ENCODE results near the gene FFAR3.
"Not testable (repeated sequence)": the region's sequence is repeated elsewhere in the genome, so short reads cannot be mapped to it uniquely, and the experiment has no call there.

The FFAR3 gene

GRCh38 chr19:35351411-35352176 is 6.7 kb upstream of the FFAR3 start:
- DNase-seq, result no peak

GRCh38 chr19:35352177-35352447 is 6.1 kb upstream of the FFAR3 start:
- DNase-seq, result no peak

GRCh38 chr19:35352448-35353304 is 5.6 kb upstream of the FFAR3 start:
- peak; percentile 64 for DNase-seq

- no peak for DNase-seq
Observed at GRCh38 chr19:35353635-35354034, 4.6 kb upstream of the FFAR3 start.

GRCh38 chr19:35354898-35355297 is 3.4 kb upstream of the FFAR3 start:
- DNase-seq, result no peak

GRCh38 chr19:35355791-35356460 is 2.3 kb upstream of the FFAR3 start:
- no peak for DNase-seq

- DNase-seq, result not testable (repeated sequence)
Observed at GRCh38 chr19:35358834-35359233, 574 bp downstream of the FFAR3 start.

- not testable (repeated sequence) for DNase-seq
Observed at GRCh38 chr19:35359395-35359794, 1.1 kb downstream of the FFAR3 start.

GRCh38 chr19:35360081-35360480 is 1.8 kb downstream of the FFAR3 start:
- DNase-seq, result not testable (repeated sequence)

- DNase-seq, result no peak
Observed at GRCh38 chr19:35360880-35361420, 2.7 kb downstream of the FFAR3 start.

GRCh38 chr19:35362261-35363000 is 4.2 kb downstream of the FFAR3 start:
- no peak for DNase-seq

- DNase-seq, result no peak
Observed at GRCh38 chr19:35363001-35363590, 4.8 kb downstream of the FFAR3 start.

GRCh38 chr19:35363711-35364425 is 5.6 kb downstream of the FFAR3 start:
- no peak for DNase-seq

- DNase-seq, result no peak
Observed at GRCh38 chr19:35365303-35365702, 7.0 kb downstream of the FFAR3 start.

- no peak for DNase-seq
Observed at GRCh38 chr19:35368378-35368777, 10.1 kb downstream of the FFAR3 start.

- DNase-seq, result no peak
Observed at GRCh38 chr19:35369522-35369921, 11.3 kb downstream of the FFAR3 start.

- no peak for DNase-seq
Observed at GRCh38 chr19:35370722-35371121, 12.5 kb downstream of the FFAR3 start, which contains the start of gene GPR42. Gene GPR42, plus strand, starts transcription at chr19:35371068. Its CDS starts 292 bp downstream, at chr19:35371360.

- no peak for DNase-seq
Observed at GRCh38 chr19:35373492-35373891, 15.2 kb downstream of the FFAR3 start.

- DNase-seq, result not testable (repeated sequence)
Observed at GRCh38 chr19:35374031-35374430, 15.8 kb downstream of the FFAR3 start.

GRCh38 chr19:35375505-35376307 is 17.4 kb downstream of the FFAR3 start:
- no peak for DNase-seq

- no peak for DNase-seq
Observed at GRCh38 chr19:35377656-35378055, 19.4 kb downstream of the FFAR3 start.
